AG09309 (cell line): Measurements from ENCODE around the gene VSIG4.

Experiments
- DNase-seq: peaks from one replicate; pipeline ENCODE4 v3.0.0-alpha.2; 2010; ENCODE audit warnings: low read depth
- H3K4me3 ChIP-seq: 2 replicates; pipeline ENCODE4 v1.5.1; 2011; ENCODE audit warnings: mild to moderate bottlenecking, low read depth, low read length, moderate library complexity; ENCODE audit not compliant: control insufficient read depth
- TF ChIP-seq, protein P1 (sequence below): IDR thresholded peaks from 2 replicates; pipeline ENCODE4 v1.5.1; 2011; ENCODE audit warnings: mild to moderate bottlenecking, low read depth, low read length, inconsistent platforms; ENCODE audit not compliant: insufficient read depth, control insufficient read depth; ENCODE audit errors: missing control alignments

Gene VSIG4

GRCh38 chrX:66028936-66029335 is 10.9 kb downstream of the VSIG4 start:
- H3K4me3 ChIP-seq, result no peak overlapping the region
- TF ChIP-seq, protein P1, sequence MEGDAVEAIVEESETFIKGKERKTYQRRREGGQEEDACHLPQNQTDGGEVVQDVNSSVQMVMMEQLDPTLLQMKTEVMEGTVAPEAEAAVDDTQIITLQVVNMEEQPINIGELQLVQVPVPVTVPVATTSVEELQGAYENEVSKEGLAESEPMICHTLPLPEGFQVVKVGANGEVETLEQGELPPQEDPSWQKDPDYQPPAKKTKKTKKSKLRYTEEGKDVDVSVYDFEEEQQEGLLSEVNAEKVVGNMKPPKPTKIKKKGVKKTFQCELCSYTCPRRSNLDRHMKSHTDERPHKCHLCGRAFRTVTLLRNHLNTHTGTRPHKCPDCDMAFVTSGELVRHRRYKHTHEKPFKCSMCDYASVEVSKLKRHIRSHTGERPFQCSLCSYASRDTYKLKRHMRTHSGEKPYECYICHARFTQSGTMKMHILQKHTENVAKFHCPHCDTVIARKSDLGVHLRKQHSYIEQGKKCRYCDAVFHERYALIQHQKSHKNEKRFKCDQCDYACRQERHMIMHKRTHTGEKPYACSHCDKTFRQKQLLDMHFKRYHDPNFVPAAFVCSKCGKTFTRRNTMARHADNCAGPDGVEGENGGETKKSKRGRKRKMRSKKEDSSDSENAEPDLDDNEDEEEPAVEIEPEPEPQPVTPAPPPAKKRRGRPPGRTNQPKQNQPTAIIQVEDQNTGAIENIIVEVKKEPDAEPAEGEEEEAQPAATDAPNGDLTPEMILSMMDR, result no peak
- DNase-seq, result no peak

GRCh38 chrX:66024570-66024969 is 15.3 kb downstream of the VSIG4 start:
- no peak for DNase-seq
- TF ChIP-seq, protein P1, result no peak
- H3K4me3 ChIP-seq, result no peak overlapping the region

- TF ChIP-seq, protein P1, result no peak
- no peak for DNase-seq
- no peak overlapping the region for H3K4me3 ChIP-seq
Measured at GRCh38 chrX:66024092-66024467, 15.8 kb downstream of the VSIG4 start.

- no peak overlapping the region for H3K4me3 ChIP-seq
- DNase-seq, result no peak
- TF ChIP-seq, protein P1, result no peak
Measured at GRCh38 chrX:66023385-66024091, 16.3 kb downstream of the VSIG4 start.

GRCh38 chrX:66022632-66023384 is 17.1 kb downstream of the VSIG4 start:
- TF ChIP-seq, protein P1, result peak; percentile 26
- DNase-seq, result no peak
- no peak overlapping the region for H3K4me3 ChIP-seq

- no peak overlapping the region for H3K4me3 ChIP-seq
- TF ChIP-seq, protein P1, result no peak
- DNase-seq, result no peak
Measured at GRCh38 chrX:66021765-66022631, 17.9 kb downstream of the VSIG4 start.
